Hepatocyte (in vitro differentiated cells): ENCODE results near the gene AMBRA1.

Experiments used
- EZH2phosphoT487 ChIP-seq: fragments of 200-600 bp; sonication (generic); IDR thresholded peaks from one replicate; pipeline ENCODE4 v1.6.1; 2018; ENCODE audit warnings: antibody characterized with exemption, mild to moderate bottlenecking, low read depth, moderate library complexity; ENCODE audit not compliant: unreplicated experiment, severe bottlenecking
- TF ChIP-seq, protein P1 (sequence below): fragments of 200-600 bp; sonication (generic); IDR thresholded peaks from 2 replicates; pipeline ENCODE4 v1.5.1; 2016; ENCODE audit warnings: antibody characterized with exemption, mild to moderate bottlenecking; ENCODE audit not compliant: poor library complexity

DNA sequence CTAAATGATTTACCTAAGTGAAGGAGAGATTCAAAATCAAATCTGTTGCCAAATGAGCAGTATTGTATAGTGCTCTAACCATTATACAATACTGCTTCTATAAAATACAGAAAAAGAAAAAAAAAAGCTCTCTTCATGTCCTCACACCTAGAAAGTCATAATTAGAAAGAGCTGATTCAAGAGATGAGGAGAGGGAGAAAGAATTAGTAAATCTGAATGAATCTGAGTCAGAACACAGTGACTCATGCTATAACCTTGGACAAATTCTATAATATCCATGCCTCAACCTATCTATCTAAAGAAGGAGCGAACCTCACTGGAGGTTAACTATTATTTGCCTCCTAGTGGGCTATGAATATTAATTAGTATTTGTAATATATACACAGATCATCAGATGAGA lies 29.4 kb downstream of the AMBRA1 start:
- TF ChIP-seq, protein P1, sequence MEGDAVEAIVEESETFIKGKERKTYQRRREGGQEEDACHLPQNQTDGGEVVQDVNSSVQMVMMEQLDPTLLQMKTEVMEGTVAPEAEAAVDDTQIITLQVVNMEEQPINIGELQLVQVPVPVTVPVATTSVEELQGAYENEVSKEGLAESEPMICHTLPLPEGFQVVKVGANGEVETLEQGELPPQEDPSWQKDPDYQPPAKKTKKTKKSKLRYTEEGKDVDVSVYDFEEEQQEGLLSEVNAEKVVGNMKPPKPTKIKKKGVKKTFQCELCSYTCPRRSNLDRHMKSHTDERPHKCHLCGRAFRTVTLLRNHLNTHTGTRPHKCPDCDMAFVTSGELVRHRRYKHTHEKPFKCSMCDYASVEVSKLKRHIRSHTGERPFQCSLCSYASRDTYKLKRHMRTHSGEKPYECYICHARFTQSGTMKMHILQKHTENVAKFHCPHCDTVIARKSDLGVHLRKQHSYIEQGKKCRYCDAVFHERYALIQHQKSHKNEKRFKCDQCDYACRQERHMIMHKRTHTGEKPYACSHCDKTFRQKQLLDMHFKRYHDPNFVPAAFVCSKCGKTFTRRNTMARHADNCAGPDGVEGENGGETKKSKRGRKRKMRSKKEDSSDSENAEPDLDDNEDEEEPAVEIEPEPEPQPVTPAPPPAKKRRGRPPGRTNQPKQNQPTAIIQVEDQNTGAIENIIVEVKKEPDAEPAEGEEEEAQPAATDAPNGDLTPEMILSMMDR, result no peak
- TF ChIP-seq EZH2phosphoT487, result no peak
